Neuron (in vitro differentiated cells): ENCODE measurements around the gene COBL.

ENCODE experiments used
- H2AFZ ChIP-seq: one replicate; pipeline ENCODE4 v1.6.1; 2013; ENCODE audit warnings: low read depth, mild to moderate bottlenecking, inconsistent platforms, low read length, moderate library complexity
- H3K27me3 ChIP-seq: one replicate; pipeline ENCODE4 v1.6.1; 2013; ENCODE audit warnings: low read length; ENCODE audit not compliant: insufficient read depth
- H3K36me3 ChIP-seq: one replicate; pipeline ENCODE4 v1.6.1; 2013; ENCODE audit warnings: low read length; ENCODE audit not compliant: insufficient read depth
- H3K4me1 ChIP-seq: one replicate; pipeline ENCODE4 v1.6.1; 2013; ENCODE audit warnings: low read length; ENCODE audit not compliant: insufficient read depth
- H3K4me3 ChIP-seq: 2 replicates; pipeline ENCODE4 v1.5.1; 2013; ENCODE audit warnings: mild to moderate bottlenecking, low read length, moderate library complexity
- H3K9me3 ChIP-seq: one replicate; pipeline ENCODE4 v1.6.1; 2013; ENCODE audit warnings: low read length

COBL gene

GRCh38 chr7:50978633-50979215 lies 337.9 kb downstream of the COBL start:
- Histone ChIP-seq H3K9me3 (no peaks in the 10 kb centered on the region), H3K36me3 (no peaks in the 10 kb centered on the region), H3K27me3 (no peaks in the 10 kb centered on the region), H3K4me3 (no peak overlapping the region), H2AFZ (no peak overlapping the region), H3K4me1 (no peaks in the 10 kb centered on the region)

DNA sequence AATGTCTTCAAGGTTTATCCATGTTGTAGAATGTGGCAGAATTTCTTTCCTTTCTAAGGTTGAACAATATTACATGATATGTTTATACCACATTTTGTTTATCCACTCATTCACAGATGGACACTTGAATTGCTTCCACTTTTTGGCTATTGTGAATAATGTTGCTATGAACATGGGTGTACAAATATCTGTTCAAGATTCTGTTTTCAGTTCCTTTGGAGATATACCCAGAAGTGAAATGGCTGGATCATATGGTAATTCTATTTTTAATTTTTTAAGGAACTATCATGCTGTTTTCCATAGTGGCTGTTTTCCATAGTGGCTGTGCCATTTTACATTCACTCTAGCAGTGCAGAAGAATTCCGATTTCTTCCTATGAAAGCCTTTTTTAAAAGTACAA lies 339.2 kb downstream of the COBL start:
- H3K36me3 ChIP-seq, result no peaks in the 10 kb centered on the region
- no peak overlapping the region for H2AFZ ChIP-seq
- H3K4me3 ChIP-seq, result no peak overlapping the region
- no peaks in the 10 kb centered on the region for H3K27me3 ChIP-seq
- no peaks in the 10 kb centered on the region for H3K9me3 ChIP-seq
- no peaks in the 10 kb centered on the region for H3K4me1 ChIP-seq

DNA sequence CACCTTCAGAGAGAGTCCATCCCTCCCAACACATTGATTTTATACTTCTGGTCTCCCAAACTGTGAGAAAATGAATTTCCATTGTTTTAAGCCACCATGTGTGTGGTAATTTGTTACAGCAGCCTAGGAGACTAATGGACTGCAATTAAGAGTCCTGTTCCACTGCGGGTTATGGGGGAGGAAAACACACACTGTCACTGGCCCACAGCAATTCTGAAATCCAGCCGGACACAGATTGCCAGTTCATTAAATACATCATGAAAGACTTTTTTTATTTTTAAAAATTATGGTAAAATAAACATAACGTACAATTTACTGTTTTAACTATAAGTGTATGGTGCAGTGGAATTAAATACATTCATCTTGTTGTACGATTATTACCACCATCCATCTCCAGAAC lies 340.5 kb downstream of the COBL start:
- H3K4me3 ChIP-seq, result no peak overlapping the region
- no peaks in the 10 kb centered on the region for H3K9me3 ChIP-seq
- no peaks in the 10 kb centered on the region for H3K4me1 ChIP-seq
- H3K27me3 ChIP-seq, result no peaks in the 10 kb centered on the region
- H2AFZ ChIP-seq, result no peak overlapping the region
- H3K36me3 ChIP-seq, result no peaks in the 10 kb centered on the region

DNA sequence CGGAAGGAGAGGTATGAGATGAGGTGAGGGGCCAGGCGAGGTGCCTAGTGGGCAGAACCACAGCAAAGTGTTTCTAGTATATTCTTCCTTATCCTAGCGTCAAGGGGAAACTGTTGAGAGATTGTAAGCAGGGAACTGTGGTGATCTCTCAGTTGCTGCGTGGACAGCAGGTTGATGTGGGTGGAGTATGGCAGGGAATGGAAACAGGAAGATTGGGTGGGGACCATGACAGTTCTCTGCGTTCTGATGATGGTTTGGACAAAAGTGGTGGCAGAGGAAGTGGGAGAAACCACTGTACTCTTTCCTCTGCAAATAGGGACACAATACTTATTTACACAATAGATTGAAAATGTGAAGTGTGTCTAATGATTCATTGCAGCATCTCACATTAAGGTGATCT lies 342.4 kb downstream of the COBL start:
- H3K4me1 ChIP-seq, result no peaks in the 10 kb centered on the region
- no peaks in the 10 kb centered on the region for H3K36me3 ChIP-seq
- H3K9me3 ChIP-seq, result no peaks in the 10 kb centered on the region
- H3K27me3 ChIP-seq, result no peaks in the 10 kb centered on the region
- H2AFZ ChIP-seq, result no peak overlapping the region
- H3K4me3 ChIP-seq, result no peak overlapping the region

- H3K27me3 ChIP-seq, result no peaks in the 10 kb centered on the region
- no peak overlapping the region for H3K4me3 ChIP-seq
- no peaks in the 10 kb centered on the region for H3K9me3 ChIP-seq
- H3K4me1 ChIP-seq, result no peaks in the 10 kb centered on the region
- no peaks in the 10 kb centered on the region for H3K36me3 ChIP-seq
- H2AFZ ChIP-seq, result no peak overlapping the region
These were observed 342.8 kb downstream of the COBL start for GRCh38 chr7:50973814-50974213.

GRCh38 chr7:50970092-50970491 lies 346.5 kb downstream of the COBL start:
- Histone ChIP-seq H3K4me1 (no peaks in the 10 kb centered on the region), H3K9me3 (no peaks in the 10 kb centered on the region), H3K4me3 (no peak overlapping the region), H3K27me3 (no peaks in the 10 kb centered on the region), H2AFZ (no peak overlapping the region), H3K36me3 (no peaks in the 10 kb centered on the region)
